Endodermal cell (in vitro differentiated cells): ENCODE results near the gene SST. TPM values are rescaled to one million over a fixed set of nuclear protein-coding genes. Genes with fewer than 3 reads are reported as not detected.

Experiments
- DNase-seq: peaks from one replicate; pipeline ENCODE4 v3.0.0-alpha.2; 2017
- H3K27ac ChIP-seq: 2 replicates; pipeline ENCODE4 v1.5.1; 2013; ENCODE audit warnings: mild to moderate bottlenecking, low read depth, low read length, moderate library complexity
- H3K27me3 ChIP-seq: 2 replicates; pipeline ENCODE4 v1.6.1; 2013; ENCODE audit warnings: mild to moderate bottlenecking, low read length, moderate library complexity; ENCODE audit not compliant: insufficient read depth, control insufficient read depth, poor library complexity, severe bottlenecking
- H3K36me3 ChIP-seq: 2 replicates; pipeline ENCODE4 v1.7.0; 2013; ENCODE audit warnings: mild to moderate bottlenecking, low read length, moderate library complexity; ENCODE audit not compliant: control insufficient read depth, insufficient read depth
- H3K4me1 ChIP-seq: one replicate; pipeline ENCODE4 v1.7.0; 2013; ENCODE audit warnings: low read length; ENCODE audit not compliant: control insufficient read depth, insufficient read depth
- H3K4me3 ChIP-seq: 2 replicates; pipeline ENCODE4 v1.5.1; 2013; ENCODE audit warnings: mild to moderate bottlenecking, low read length, moderate library complexity
- H3K9ac ChIP-seq: 2 replicates; pipeline ENCODE4 v1.6.1; 2013; ENCODE audit warnings: mild to moderate bottlenecking, low read length, moderate library complexity; ENCODE audit not compliant: poor library complexity, severe bottlenecking; ENCODE audit errors: extremely low read depth
- H3K9me3 ChIP-seq: 2 replicates; pipeline ENCODE4 v1.6.1; 2013; ENCODE audit warnings: mild to moderate bottlenecking, low read length, moderate library complexity; ENCODE audit not compliant: control insufficient read depth
- H3K27ac Mint-ChIP-seq: 2 replicates; pipeline ENCODE4 v1.8.0; 2020; ENCODE audit warnings: mixed read lengths
- H3K27me3 Mint-ChIP-seq: 2 replicates; pipeline ENCODE4 v1.8.0; 2021; ENCODE audit warnings: mild to moderate bottlenecking, mixed read lengths; ENCODE audit not compliant: insufficient read depth
- H3K36me3 Mint-ChIP-seq: 2 replicates; pipeline ENCODE4 v1.8.0; 2020; ENCODE audit warnings: low read depth, mixed read lengths
- H3K4me1 Mint-ChIP-seq: 2 replicates; pipeline ENCODE4 v1.8.0; 2020; ENCODE audit warnings: mixed read lengths
- H3K4me3 Mint-ChIP-seq: 2 replicates; pipeline ENCODE4 v1.8.0; 2020; ENCODE audit warnings: mild to moderate bottlenecking, moderate library complexity, mixed read lengths
- H3K9me3 Mint-ChIP-seq: 2 replicates; pipeline ENCODE4 v1.8.0; 2020; ENCODE audit warnings: mild to moderate bottlenecking, mixed read lengths
- CTCF ChIP-seq: fragments of 200-600 bp; sonication (generic); conservative IDR thresholded peaks from 2 replicates; pipeline ENCODE4 v1.5.0; 2021; ENCODE audit warnings: antibody characterized with exemption, mild to moderate bottlenecking
- WGBS, 2 experiments: methylation state at CpG; one replicate each; pipeline versions ENCODE4 v1.1.5 to v1.1.7; 2013; ENCODE audit warnings: missing lambda C conversion rate in 2 of 2, mixed read lengths in 1 of 2; ENCODE audit not compliant: insufficient coverage in 1 of 2, insufficient read length in 1 of 2; 5-methylcytosine and 5-hydroxymethylcytosine counted together
- total RNA-seq, 2 donors: library from RNA; stranded (reverse); fragmentation: NEBNext Ultra II Directional in 1 of 2; extraction: Animal tissue kit (Norgen Biotek cat#: 25700) in 1 of 2; gene quantifications; 2 replicates in 1 of 2; 3 replicates in 1 of 2; pipeline ENCODE4 v1.2.1, GENCODE V29; 2021

Gene SST
- total RNA-seq, 2 donors from 2014 or later = not detected

- WGBS, 2 experiments = 93% methylated on average over 9 to 36 of the region's 42 CpGs
Observed at GRCh38 chr3:187698499-187699399, 28.6 kb upstream of the SST start.

GRCh38 chr3:187696021-187696420 lies 25.8 kb upstream of the SST start:
- H3K36me3 ChIP-seq = no peaks in the 10 kb centered on the region
- Mint-ChIP-seq H3K36me3 (no peaks in the 10 kb centered on the region), H3K4me3 (no peak overlapping the region), H3K9me3 (no peaks in the 10 kb centered on the region), H3K27ac (no peak overlapping the region), H3K4me1 (no peaks in the 10 kb centered on the region), H3K27me3 (peaks cover 4% of the 10 kb centered on the region)
- H3K9me3 ChIP-seq = no peaks in the 10 kb centered on the region
- H3K4me3 ChIP-seq = no peak overlapping the region
- no peaks in the 10 kb centered on the region for H3K4me1 ChIP-seq
- no peak for TF ChIP-seq CTCF
- no peak for DNase-seq
- H3K9ac ChIP-seq = no peak overlapping the region
- no peaks in the 10 kb centered on the region for H3K27me3 ChIP-seq
- WGBS, 2 experiments = 62 to 67% methylated on average over 3 to 4 of the region's 4 CpGs
- H3K27ac ChIP-seq = no peak overlapping the region

More at GRCh38 chr3:187698499-187699399, 28.6 kb upstream of the SST start:
- no peak overlapping the region for H3K4me3 Mint-ChIP-seq
- Histone ChIP-seq H3K4me1 (no peaks in the 10 kb centered on the region), H3K27ac (no peak overlapping the region), H3K9ac (no peak overlapping the region), H3K36me3 (no peaks in the 10 kb centered on the region), H3K9me3 (no peaks in the 10 kb centered on the region), H3K27me3 (peaks cover 6% of the 10 kb centered on the region), H3K4me3 (no peak overlapping the region)
- no peaks in the 10 kb centered on the region for H3K4me1 Mint-ChIP-seq
- H3K36me3 Mint-ChIP-seq = no peaks in the 10 kb centered on the region
- DNase-seq = no peak
- no peaks in the 10 kb centered on the region for H3K9me3 Mint-ChIP-seq
- no peak for TF ChIP-seq CTCF
- H3K27me3 Mint-ChIP-seq = peaks cover 10% of the 10 kb centered on the region
- no peak overlapping the region for H3K27ac Mint-ChIP-seq

GRCh38 chr3:187695449-187695848 lies 25.3 kb upstream of the SST start:
- WGBS, 2 experiments = 91 to 98% methylated on average over 4 of the region's 4 CpGs
- Mint-ChIP-seq H3K36me3 (no peaks in the 10 kb centered on the region), H3K27me3 (peaks cover 4% of the 10 kb centered on the region), H3K9me3 (no peaks in the 10 kb centered on the region), H3K4me3 (no peak overlapping the region), H3K4me1 (no peaks in the 10 kb centered on the region), H3K27ac (no peak overlapping the region)
- H3K9me3 ChIP-seq = no peaks in the 10 kb centered on the region
- H3K4me1 ChIP-seq = no peaks in the 10 kb centered on the region
- no peak for DNase-seq
- H3K27me3 ChIP-seq = no peaks in the 10 kb centered on the region
- H3K27ac ChIP-seq = no peak overlapping the region
- no peaks in the 10 kb centered on the region for H3K36me3 ChIP-seq
- no peak overlapping the region for H3K9ac ChIP-seq
- no peak overlapping the region for H3K4me3 ChIP-seq
- TF ChIP-seq CTCF = no peak
